ENCODE measurements around the gene RNF103. TPM values are rescaled to one million over a fixed set of nuclear protein-coding genes. Genes with fewer than 3 reads are reported as not detected.

The RNF103 gene
- total RNA-seq, 1 donor from 2014 or later, result 40.1 TPM

DNA sequence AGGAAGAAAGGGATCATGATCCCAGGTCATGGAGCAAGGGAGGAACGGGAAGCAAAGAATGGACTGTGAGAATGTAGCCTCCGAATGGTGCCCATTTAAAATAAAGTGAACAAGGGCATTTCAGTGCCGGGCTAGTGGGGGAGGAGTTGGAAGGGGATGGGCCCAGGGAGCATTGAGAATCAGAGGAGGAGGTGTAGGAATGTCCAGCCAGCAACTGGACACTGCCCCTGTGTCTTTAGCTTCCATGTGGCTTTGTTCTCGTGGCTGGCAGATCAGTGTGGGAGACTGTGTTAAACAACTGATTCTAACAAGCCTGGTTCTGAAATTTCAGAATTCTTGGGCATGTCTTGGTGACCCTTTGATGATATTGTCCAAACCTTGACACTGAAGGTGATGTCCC is 1.4 kb upstream of the RNF103 start:
- peaks cover 3% of the 10 kb centered on the region for H3K36me3 ChIP-seq
- H3K27ac ChIP-seq (replicated peaks), result no peak overlapping the region
- TF ChIP-seq CTCF (IDR thresholded peaks at IDR 0.05; ENCODE audit: borderline replicate concordance), result no peak
- no peaks in the 10 kb centered on the region for H3K9me3 ChIP-seq (replicated peaks)
- no peaks in the 10 kb centered on the region for H3K27me3 ChIP-seq (ENCODE audit: low read depth)
- H3K4me3 ChIP-seq, result no peak overlapping the region
- peaks cover 35% of the 10 kb centered on the region for H3K4me1 ChIP-seq
- DNase-seq, result no peak
- intact Hi-C loops (cut with micrococcal nuclease), result no loop called here

DNA sequence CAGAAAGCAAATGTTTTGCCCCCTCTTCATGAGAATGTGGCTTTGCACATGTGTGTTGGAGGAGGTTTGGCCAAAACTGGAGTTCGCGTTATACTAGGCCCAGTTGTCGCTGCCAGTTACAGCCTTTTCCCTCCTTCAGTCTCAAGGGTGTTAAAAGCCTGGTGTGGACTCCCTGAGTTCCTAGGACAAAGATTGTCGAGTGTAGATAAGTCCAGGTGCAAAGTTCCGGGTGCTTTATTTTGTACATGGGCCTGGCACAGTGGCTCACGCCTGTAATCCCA is 542 bp upstream of the RNF103 start:
- no peak for DNase-seq
- intact Hi-C loops (cut with micrococcal nuclease), result no loop called here

GRCh38 chr2:86623043-86623493 is 597 bp downstream of the RNF103 start:
- intact Hi-C loops (cut with micrococcal nuclease), result no loop called here
- peak overlapping the region; percentile 99 for H3K27ac ChIP-seq (replicated peaks)
- peak; percentile 71 for DNase-seq

More for the DNA sequence above, 542 bp upstream of the RNF103 start:
- no peak for TF ChIP-seq CTCF (IDR thresholded peaks at IDR 0.05; ENCODE audit: borderline replicate concordance)
- Histone ChIP-seq H3K27ac (replicated peaks) (peak overlapping the region; percentile 99), H3K27me3 (ENCODE audit: low read depth) (no peaks in the 10 kb centered on the region), H3K36me3 (peaks cover 11% of the 10 kb centered on the region), H3K9me3 (replicated peaks) (no peaks in the 10 kb centered on the region), H3K4me1 (peaks cover 44% of the 10 kb centered on the region), H3K4me3 (peak overlapping the region; percentile 75)

DNA sequence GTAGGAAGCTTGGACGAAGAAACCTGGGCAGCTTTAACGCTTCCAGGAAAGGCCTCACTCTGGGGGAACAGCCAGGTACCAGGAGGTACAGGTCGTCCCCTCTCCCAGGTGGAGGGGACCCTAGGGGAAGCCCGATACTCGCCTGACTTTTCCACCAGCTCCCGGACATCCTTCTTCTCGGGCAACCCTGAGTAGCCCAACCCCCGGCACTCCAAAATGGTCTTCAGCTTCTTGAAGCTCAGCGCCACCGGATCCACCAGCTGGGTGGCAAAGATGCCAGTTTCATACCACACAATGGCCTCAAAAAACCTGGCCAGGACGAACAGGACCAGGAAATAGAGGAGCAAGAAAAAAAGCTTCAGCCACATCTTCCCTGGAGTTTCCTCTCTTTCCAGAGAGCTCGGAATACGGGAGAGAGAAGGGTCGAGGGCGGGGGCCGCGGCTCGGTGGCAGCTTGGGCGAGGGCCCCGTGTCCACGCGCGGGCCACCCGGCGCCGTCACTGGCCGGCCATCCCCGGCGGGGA is 1.1 kb downstream of the RNF103 start:
- peak overlapping the region; percentile 99 for H3K27ac ChIP-seq (replicated peaks)
- H3K9me3 ChIP-seq (replicated peaks), result no peaks in the 10 kb centered on the region
- intact Hi-C loops (cut with micrococcal nuclease), result no loop called here
- no peak for TF ChIP-seq CTCF (IDR thresholded peaks at IDR 0.05; ENCODE audit: borderline replicate concordance)
- H3K36me3 ChIP-seq, result peaks cover 25% of the 10 kb centered on the region
- peak; percentile 21 for DNase-seq
- H3K27me3 ChIP-seq (ENCODE audit: low read depth), result no peaks in the 10 kb centered on the region
- H3K4me1 ChIP-seq, result peaks cover 61% of the 10 kb centered on the region
- peak overlapping the region; percentile 75 for H3K4me3 ChIP-seq

More at GRCh38 chr2:86623043-86623493, 597 bp downstream of the RNF103 start:
- Histone ChIP-seq H3K36me3 (peaks cover 22% of the 10 kb centered on the region), H3K4me3 (peak overlapping the region; percentile 75), H3K27me3 (ENCODE audit: low read depth) (no peaks in the 10 kb centered on the region), H3K4me1 (peaks cover 56% of the 10 kb centered on the region), H3K9me3 (replicated peaks) (no peaks in the 10 kb centered on the region)
- no peak for TF ChIP-seq CTCF (IDR thresholded peaks at IDR 0.05; ENCODE audit: borderline replicate concordance)

DNA sequence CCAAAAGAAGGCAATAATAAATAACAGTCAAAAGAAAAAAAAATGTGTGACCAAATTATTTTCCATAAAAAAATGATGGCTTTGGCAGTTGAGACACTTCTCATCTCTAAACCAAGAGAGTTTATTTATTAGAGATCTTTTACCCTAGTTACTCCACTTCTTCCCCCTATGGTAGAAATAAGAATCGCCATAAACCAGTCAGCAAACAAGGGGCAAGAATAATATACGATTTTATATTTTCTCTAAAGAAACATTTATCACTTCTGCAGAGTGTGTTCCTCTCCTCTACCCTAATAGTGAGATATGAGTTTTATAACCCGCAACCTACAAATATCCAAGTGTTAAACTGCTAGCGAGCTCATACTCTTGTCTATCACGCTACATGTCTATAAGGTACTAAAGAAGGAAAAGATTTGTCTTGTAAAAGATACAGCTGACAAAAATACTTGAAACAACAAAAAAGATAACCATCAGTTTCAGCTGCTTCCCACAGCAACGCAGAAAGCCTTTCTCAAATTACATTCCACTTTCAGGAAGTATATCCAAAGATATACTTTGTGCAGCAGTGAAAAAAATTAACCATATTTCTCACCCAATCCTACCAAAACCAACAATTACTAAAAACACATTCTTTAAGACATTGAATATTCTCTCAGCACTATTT is 2.3 kb downstream of the RNF103 start:
- peak overlapping the region; percentile 99 for H3K27ac ChIP-seq (replicated peaks)
- intact Hi-C loops (cut with micrococcal nuclease), result no loop called here
- no peak for TF ChIP-seq CTCF (IDR thresholded peaks at IDR 0.05; ENCODE audit: borderline replicate concordance)

More for the DNA sequence above, 2.3 kb downstream of the RNF103 start:
- Histone ChIP-seq H3K4me3 (peak overlapping the region; percentile 75), H3K4me1 (peaks cover 72% of the 10 kb centered on the region), H3K9me3 (replicated peaks) (no peaks in the 10 kb centered on the region), H3K36me3 (peaks cover 32% of the 10 kb centered on the region), H3K27me3 (ENCODE audit: low read depth) (no peaks in the 10 kb centered on the region)
- no peak for DNase-seq
